ENCODE measurements around the gene TMEM109. TPM values are rescaled to one million over a fixed set of nuclear protein-coding genes. Genes with fewer than 3 reads are reported as not detected.

The TMEM109 gene
- total RNA-seq, 1 experiment from 2014 or later, result 78.1 TPM

DNA sequence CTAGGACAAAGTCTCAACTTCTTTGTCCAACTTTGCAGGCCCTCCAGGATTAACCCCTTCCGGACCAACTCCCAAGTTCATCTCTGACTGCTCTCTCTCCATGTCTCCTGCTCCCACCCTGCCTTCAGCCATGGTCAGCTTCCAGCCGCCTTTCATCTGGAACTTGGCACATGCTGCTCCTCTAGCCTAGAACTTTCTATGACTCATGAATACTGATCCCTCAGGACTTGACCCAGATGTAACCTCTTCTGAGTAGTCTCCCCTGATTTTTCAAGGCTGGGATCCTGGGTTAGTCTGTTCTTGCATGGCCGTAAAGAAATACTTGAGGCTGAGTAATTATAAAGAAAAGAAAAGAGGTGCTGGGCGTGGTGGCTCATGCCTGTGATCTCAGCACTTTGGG is 43.2 kb downstream of the TMEM109 start:
- H3K4me1 Mint-ChIP-seq (ENCODE audit: low read depth, unreplicated experiment), result peaks cover 4% of the 10 kb centered on the region
- H3K27ac Mint-ChIP-seq (ENCODE audit: unreplicated experiment), result no peak overlapping the region
- BruUV-seq (replicated peaks), result no TSS peak
- peaks cover 44% of the 10 kb centered on the region for H3K27me3 Mint-ChIP-seq (ENCODE audit: unreplicated experiment)
- no peak for DNase-seq
- CTCF ChIA-PET, result no interaction called here
- TF ChIP-seq, protein P1, sequence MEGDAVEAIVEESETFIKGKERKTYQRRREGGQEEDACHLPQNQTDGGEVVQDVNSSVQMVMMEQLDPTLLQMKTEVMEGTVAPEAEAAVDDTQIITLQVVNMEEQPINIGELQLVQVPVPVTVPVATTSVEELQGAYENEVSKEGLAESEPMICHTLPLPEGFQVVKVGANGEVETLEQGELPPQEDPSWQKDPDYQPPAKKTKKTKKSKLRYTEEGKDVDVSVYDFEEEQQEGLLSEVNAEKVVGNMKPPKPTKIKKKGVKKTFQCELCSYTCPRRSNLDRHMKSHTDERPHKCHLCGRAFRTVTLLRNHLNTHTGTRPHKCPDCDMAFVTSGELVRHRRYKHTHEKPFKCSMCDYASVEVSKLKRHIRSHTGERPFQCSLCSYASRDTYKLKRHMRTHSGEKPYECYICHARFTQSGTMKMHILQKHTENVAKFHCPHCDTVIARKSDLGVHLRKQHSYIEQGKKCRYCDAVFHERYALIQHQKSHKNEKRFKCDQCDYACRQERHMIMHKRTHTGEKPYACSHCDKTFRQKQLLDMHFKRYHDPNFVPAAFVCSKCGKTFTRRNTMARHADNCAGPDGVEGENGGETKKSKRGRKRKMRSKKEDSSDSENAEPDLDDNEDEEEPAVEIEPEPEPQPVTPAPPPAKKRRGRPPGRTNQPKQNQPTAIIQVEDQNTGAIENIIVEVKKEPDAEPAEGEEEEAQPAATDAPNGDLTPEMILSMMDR (IDR thresholded peaks at IDR 0.05; ENCODE audit: unreplicated experiment), result no peak
- no peaks in the 10 kb centered on the region for H3K9me3 Mint-ChIP-seq (ENCODE audit: low read depth, unreplicated experiment)
- no peak overlapping the region for H3K4me3 Mint-ChIP-seq (ENCODE audit: low read depth, unreplicated experiment)
- H3K36me3 Mint-ChIP-seq (ENCODE audit: insufficient read depth, unreplicated experiment), result peaks cover 3% of the 10 kb centered on the region
- intact Hi-C loops (cut with micrococcal nuclease; ENCODE audit: unreplicated experiment), result no loop called here

DNA sequence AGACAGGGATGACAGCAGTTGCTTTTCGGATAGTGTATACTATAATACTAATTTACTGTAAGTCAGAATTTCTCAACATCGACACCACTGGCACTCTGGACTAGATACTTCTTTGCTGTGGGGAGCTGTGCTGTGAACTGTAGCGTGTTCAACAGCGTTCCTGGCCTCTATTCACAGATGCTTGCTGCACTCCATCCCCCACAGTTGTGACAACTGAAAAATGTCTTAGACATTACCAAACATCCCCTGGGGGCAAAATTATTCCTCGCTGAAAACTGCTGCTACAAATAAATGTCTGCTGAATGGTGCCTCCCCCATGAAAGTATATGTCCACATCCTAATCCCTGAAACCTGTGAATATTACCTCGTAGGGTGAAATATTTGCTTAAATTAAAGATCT is 45.5 kb downstream of the TMEM109 start:
- TF ChIP-seq, protein P1 (IDR thresholded peaks at IDR 0.05; ENCODE audit: unreplicated experiment), result no peak
- peaks cover 44% of the 10 kb centered on the region for H3K27me3 Mint-ChIP-seq (ENCODE audit: unreplicated experiment)
- intact Hi-C loops (cut with micrococcal nuclease; ENCODE audit: unreplicated experiment), result no loop called here
- CTCF ChIA-PET, result no interaction called here
- H3K27ac Mint-ChIP-seq (ENCODE audit: unreplicated experiment), result no peak overlapping the region
- BruUV-seq (replicated peaks), result no TSS peak
- H3K4me1 Mint-ChIP-seq (ENCODE audit: low read depth, unreplicated experiment), result no peaks in the 10 kb centered on the region
- H3K9me3 Mint-ChIP-seq (ENCODE audit: low read depth, unreplicated experiment), result no peaks in the 10 kb centered on the region
- no peaks in the 10 kb centered on the region for H3K36me3 Mint-ChIP-seq (ENCODE audit: insufficient read depth, unreplicated experiment)
- no peak overlapping the region for H3K4me3 Mint-ChIP-seq (ENCODE audit: low read depth, unreplicated experiment)
- no peak for DNase-seq

DNA sequence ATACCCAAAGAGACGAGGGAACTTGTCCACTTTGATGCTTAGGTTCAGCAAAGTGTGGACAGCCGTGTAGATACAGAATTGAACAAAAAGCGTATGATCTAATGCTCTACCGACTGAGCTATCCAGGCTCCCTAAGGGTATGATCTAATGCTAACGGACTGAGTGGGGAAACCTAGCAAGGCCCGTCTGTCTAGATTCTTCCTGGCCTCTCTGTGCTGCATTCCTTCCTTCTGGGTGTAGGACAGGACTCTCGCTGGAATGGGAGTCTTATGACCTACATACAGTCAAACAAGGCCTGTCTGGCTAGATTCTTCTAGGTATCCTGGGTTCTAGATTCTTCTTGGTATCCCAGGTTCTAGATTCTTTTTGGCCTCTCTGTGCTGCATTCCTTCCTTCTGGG is 46.4 kb downstream of the TMEM109 start:
- no peak overlapping the region for H3K4me3 Mint-ChIP-seq (ENCODE audit: low read depth, unreplicated experiment)
- CTCF ChIA-PET, result no interaction called here
- intact Hi-C loops (cut with micrococcal nuclease; ENCODE audit: unreplicated experiment), result no loop called here
- no TSS peak for BruUV-seq (replicated peaks)
- TF ChIP-seq, protein P1 (IDR thresholded peaks at IDR 0.05; ENCODE audit: unreplicated experiment), result no peak
- no peaks in the 10 kb centered on the region for H3K4me1 Mint-ChIP-seq (ENCODE audit: low read depth, unreplicated experiment)
- H3K27me3 Mint-ChIP-seq (ENCODE audit: unreplicated experiment), result peaks cover 48% of the 10 kb centered on the region
- H3K9me3 Mint-ChIP-seq (ENCODE audit: low read depth, unreplicated experiment), result no peaks in the 10 kb centered on the region
- DNase-seq, result no peak
- H3K27ac Mint-ChIP-seq (ENCODE audit: unreplicated experiment), result no peak overlapping the region
- H3K36me3 Mint-ChIP-seq (ENCODE audit: insufficient read depth, unreplicated experiment), result no peaks in the 10 kb centered on the region

DNA sequence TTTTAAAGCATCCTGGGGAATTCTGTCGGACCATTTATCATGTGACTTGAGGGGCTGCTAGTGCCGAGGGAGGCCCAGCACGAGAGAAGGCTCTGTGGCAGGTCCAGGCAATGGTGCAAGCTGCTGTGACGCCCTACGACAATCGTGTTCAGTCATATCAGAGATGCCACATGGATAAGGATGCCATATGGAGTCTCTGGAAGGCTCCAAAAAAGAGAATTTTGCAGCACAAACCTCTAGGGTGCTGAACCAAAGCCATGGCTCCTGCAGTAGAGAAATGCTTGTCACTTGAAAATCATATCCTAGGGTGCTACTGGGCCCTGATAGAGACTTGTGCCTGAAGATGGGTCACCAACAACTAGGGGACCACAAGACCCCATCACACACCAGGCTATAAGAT is 50.8 kb downstream of the TMEM109 start:
- CTCF ChIA-PET, result no interaction called here
- TF ChIP-seq, protein P1 (IDR thresholded peaks at IDR 0.05; ENCODE audit: unreplicated experiment), result no peak
- H3K4me1 Mint-ChIP-seq (ENCODE audit: low read depth, unreplicated experiment), result no peaks in the 10 kb centered on the region
- no peak for DNase-seq
- no TSS peak for BruUV-seq (replicated peaks)
- peaks cover 7% of the 10 kb centered on the region for H3K9me3 Mint-ChIP-seq (ENCODE audit: low read depth, unreplicated experiment)
- peaks cover 55% of the 10 kb centered on the region for H3K27me3 Mint-ChIP-seq (ENCODE audit: unreplicated experiment)
- intact Hi-C loops (cut with micrococcal nuclease; ENCODE audit: unreplicated experiment), result no loop called here
- H3K4me3 Mint-ChIP-seq (ENCODE audit: low read depth, unreplicated experiment), result no peak overlapping the region
- no peaks in the 10 kb centered on the region for H3K36me3 Mint-ChIP-seq (ENCODE audit: insufficient read depth, unreplicated experiment)
- no peak overlapping the region for H3K27ac Mint-ChIP-seq (ENCODE audit: unreplicated experiment)

DNA sequence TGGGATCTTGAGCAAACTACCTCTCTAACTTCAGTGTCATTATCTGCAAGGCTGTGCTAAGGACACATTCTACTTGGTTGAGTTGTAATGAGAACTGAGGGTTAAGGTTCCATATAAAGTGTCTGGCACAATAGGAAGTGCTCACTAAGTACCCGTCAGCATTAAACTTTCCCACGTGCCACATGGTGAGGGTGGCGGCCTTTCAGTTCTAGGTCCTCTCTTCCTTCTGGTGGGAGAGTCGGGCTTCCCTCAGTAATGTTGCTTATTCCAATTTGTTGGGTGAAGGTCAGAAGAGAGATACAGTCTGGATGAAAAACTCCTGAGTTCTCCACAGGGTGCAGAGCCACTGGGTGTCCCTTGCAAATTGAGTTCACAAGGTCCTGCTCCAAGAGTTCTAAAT is 52.9 kb downstream of the TMEM109 start:
- no peaks in the 10 kb centered on the region for H3K4me1 Mint-ChIP-seq (ENCODE audit: low read depth, unreplicated experiment)
- no peak for DNase-seq
- peaks cover 7% of the 10 kb centered on the region for H3K9me3 Mint-ChIP-seq (ENCODE audit: low read depth, unreplicated experiment)
- H3K27me3 Mint-ChIP-seq (ENCODE audit: unreplicated experiment), result peaks cover 53% of the 10 kb centered on the region
- no TSS peak for BruUV-seq (replicated peaks)
- TF ChIP-seq, protein P1 (IDR thresholded peaks at IDR 0.05; ENCODE audit: unreplicated experiment), result no peak
- no peak overlapping the region for H3K4me3 Mint-ChIP-seq (ENCODE audit: low read depth, unreplicated experiment)
- H3K36me3 Mint-ChIP-seq (ENCODE audit: insufficient read depth, unreplicated experiment), result no peaks in the 10 kb centered on the region
- H3K27ac Mint-ChIP-seq (ENCODE audit: unreplicated experiment), result no peak overlapping the region
- CTCF ChIA-PET, result no interaction called here
- intact Hi-C loops (cut with micrococcal nuclease; ENCODE audit: unreplicated experiment), result no loop called here

All from Calu3 (cell line).